OCI-LY1 (cell line): ENCODE data around the gene TBX21.

ENCODE experiments used
- EZH2 ChIP-seq: fragments of 200-600 bp; sonication (generic), shearing (Covaris generic); IDR thresholded peaks from 2 replicates; pipeline ENCODE4 v1.8.0; 2017; ENCODE audit warnings: borderline replicate concordance, mixed run types, mild to moderate bottlenecking, antibody characterized with exemption, low read length, moderate library complexity, mixed read lengths
- TF ChIP-seq, protein P1 (sequence below): fragments of 200-600 bp; sonication (generic), shearing (Covaris generic); IDR thresholded peaks from 2 replicates; pipeline ENCODE4 v1.5.1; 2017; ENCODE audit warnings: mild to moderate bottlenecking, antibody characterized with exemption, low read length, moderate library complexity, mixed read lengths

DNA sequence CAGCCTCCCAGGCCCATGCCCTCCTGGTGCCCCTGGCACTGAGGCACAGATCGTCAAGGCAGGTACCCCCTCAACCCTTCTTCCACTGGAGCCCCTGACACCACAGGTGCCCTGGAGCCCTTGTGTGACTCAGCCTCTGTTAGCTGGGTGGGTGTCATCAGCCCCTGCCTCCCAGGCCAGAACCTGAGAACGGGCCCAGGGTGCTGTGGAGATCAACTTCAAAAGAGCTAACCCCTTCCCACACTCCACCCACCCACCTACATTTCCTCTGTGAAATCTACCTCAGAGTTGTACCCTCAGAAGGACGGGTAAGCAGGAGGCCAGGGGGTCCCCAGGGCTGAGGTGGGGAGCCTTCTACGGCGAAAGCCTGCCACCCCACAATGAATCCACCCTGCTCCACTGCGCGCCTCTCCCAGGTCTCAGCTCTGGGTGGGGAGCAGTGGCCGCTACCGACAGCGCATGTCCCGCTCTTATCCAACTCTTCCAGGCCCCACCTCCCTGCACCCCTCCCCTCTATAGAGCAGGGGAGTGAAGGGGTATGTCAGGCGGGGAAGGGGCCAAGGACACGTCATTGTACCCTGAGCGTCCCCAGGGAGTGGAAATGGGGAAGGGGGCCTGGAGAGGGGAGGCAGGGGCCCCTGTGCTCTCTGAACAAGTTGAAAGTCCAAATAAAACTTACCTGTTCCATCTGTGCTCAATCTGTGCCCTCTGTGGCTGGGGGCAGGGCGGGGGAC, 21.5 kb upstream of the TBX21 start:
- TF ChIP-seq, protein P1, sequence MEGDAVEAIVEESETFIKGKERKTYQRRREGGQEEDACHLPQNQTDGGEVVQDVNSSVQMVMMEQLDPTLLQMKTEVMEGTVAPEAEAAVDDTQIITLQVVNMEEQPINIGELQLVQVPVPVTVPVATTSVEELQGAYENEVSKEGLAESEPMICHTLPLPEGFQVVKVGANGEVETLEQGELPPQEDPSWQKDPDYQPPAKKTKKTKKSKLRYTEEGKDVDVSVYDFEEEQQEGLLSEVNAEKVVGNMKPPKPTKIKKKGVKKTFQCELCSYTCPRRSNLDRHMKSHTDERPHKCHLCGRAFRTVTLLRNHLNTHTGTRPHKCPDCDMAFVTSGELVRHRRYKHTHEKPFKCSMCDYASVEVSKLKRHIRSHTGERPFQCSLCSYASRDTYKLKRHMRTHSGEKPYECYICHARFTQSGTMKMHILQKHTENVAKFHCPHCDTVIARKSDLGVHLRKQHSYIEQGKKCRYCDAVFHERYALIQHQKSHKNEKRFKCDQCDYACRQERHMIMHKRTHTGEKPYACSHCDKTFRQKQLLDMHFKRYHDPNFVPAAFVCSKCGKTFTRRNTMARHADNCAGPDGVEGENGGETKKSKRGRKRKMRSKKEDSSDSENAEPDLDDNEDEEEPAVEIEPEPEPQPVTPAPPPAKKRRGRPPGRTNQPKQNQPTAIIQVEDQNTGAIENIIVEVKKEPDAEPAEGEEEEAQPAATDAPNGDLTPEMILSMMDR = no peak
- TF ChIP-seq EZH2 = no peak
